ENCODE results near the gene FASTKD3.

DNA sequence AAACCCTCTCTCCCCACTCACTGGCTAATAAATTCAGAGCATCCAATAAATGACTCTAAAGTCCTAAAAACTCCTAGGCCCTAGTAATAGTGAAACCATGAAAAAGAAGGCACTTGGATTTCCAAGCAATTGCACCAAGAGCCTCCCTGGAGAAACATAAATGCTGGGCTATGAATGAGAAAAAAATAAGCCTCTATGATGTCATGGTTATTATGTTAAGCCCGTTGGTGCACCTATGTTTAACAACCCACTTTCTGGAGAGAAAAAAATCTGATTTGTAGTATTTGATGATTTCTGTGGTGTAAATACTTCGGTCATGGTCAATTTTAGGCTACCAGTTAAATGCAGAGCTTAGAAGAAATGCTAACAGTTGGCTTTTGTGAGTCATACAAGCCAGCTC lies 26.3 kb downstream of the FASTKD3 start:
- TF ChIP-seq, protein P1, sequence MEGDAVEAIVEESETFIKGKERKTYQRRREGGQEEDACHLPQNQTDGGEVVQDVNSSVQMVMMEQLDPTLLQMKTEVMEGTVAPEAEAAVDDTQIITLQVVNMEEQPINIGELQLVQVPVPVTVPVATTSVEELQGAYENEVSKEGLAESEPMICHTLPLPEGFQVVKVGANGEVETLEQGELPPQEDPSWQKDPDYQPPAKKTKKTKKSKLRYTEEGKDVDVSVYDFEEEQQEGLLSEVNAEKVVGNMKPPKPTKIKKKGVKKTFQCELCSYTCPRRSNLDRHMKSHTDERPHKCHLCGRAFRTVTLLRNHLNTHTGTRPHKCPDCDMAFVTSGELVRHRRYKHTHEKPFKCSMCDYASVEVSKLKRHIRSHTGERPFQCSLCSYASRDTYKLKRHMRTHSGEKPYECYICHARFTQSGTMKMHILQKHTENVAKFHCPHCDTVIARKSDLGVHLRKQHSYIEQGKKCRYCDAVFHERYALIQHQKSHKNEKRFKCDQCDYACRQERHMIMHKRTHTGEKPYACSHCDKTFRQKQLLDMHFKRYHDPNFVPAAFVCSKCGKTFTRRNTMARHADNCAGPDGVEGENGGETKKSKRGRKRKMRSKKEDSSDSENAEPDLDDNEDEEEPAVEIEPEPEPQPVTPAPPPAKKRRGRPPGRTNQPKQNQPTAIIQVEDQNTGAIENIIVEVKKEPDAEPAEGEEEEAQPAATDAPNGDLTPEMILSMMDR (IDR thresholded peaks at IDR 0.05; ENCODE audit: extremely low read depth in 1 of 2, insufficient read depth in 1 of 2, low read depth in 1 of 2, low read length in 2 of 2): no peak
- TF ChIP-seq, protein P2, sequence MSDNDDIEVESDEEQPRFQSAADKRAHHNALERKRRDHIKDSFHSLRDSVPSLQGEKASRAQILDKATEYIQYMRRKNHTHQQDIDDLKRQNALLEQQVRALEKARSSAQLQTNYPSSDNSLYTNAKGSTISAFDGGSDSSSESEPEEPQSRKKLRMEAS (IDR thresholded peaks at IDR 0.05; ENCODE audit: insufficient read depth, insufficient read length): no peak
- TF ChIP-seq POLR2AphosphoS5 (IDR thresholded peaks at IDR 0.05; ENCODE audit: insufficient read depth, low read depth, low read length) (no peak), EZH2 (IDR thresholded peaks at IDR 0.05; ENCODE audit: borderline replicate concordance, low read depth, low read length, severe bottlenecking) (no peak), POLR2A (IDR thresholded peaks at IDR 0.05; ENCODE audit: low read depth, low read length) (no peak), GATA2 (IDR thresholded peaks at IDR 0.05; ENCODE audit: insufficient read depth, insufficient read length, low read depth, low read length) (no peak), JUN (IDR thresholded peaks at IDR 0.05; ENCODE audit: borderline replicate concordance, insufficient read depth, insufficient read length, low read depth) (no peak)
